RWPE2 (cell line): ENCODE measurements around the gene LDLRAD4.

Experiments used
- ATAC-seq: fragments of 200-7000 bp; cut with Tn5 transposase; 3 replicates; pipeline ENCODE4 v1.9.1; 2021; ENCODE audit warnings: low read depth
- DNase-seq: peaks from one replicate; pipeline ENCODE4 v3.0.0-alpha.2; 2020; ENCODE audit warnings: low spot score
- H3K27ac ChIP-seq: fragments of 450-650 bp; 2 replicates; pipeline ENCODE4 v1.5.1; 2017; ENCODE audit warnings: mild to moderate bottlenecking; ENCODE audit not compliant: poor library complexity, severe bottlenecking
- H3K27me3 ChIP-seq: fragments of 250-450 bp; sonication (Bioruptor Pico); 2 replicates; pipeline ENCODE4 v1.5.1; 2021; ENCODE audit warnings: mild to moderate bottlenecking, moderate library complexity; ENCODE audit not compliant: insufficient read depth, poor library complexity, severe bottlenecking
- H3K36me3 ChIP-seq: fragments of 250-450 bp; sonication (Bioruptor Pico); 2 replicates; pipeline ENCODE4 v1.5.1; 2020; ENCODE audit warnings: low read depth, mild to moderate bottlenecking, moderate library complexity
- H3K4me1 ChIP-seq: fragments of 250-450 bp; sonication (Bioruptor Pico); 2 replicates; pipeline ENCODE4 v1.5.1; 2021; ENCODE audit warnings: mild to moderate bottlenecking, moderate library complexity; ENCODE audit not compliant: insufficient read depth, poor library complexity, severe bottlenecking
- H3K4me3 ChIP-seq: fragments of 250-450 bp; sonication (Bioruptor Pico); 2 replicates; pipeline ENCODE4 v1.5.1; 2021; ENCODE audit warnings: mild to moderate bottlenecking, moderate library complexity; ENCODE audit not compliant: severe bottlenecking
- H3K9me3 ChIP-seq: fragments of 250-450 bp; sonication (Bioruptor Pico); 2 replicates; pipeline ENCODE4 v1.5.1; 2021; ENCODE audit warnings: mild to moderate bottlenecking, moderate library complexity; ENCODE audit not compliant: severe bottlenecking
- CTCF ChIP-seq: fragments of 450-650 bp; IDR thresholded peaks from one replicate; pipeline ENCODE4 v1.5.1; 2017; ENCODE audit warnings: mild to moderate bottlenecking, moderate library complexity; ENCODE audit not compliant: poor library complexity, severe bottlenecking

The LDLRAD4 gene

GRCh38 chr18:13501543-13501887, 283.0 kb downstream of the LDLRAD4 start:
- no peak for DNase-seq
- peak overlapping the region; percentile 63 for H3K27ac ChIP-seq
- no peaks in the 10 kb centered on the region for H3K36me3 ChIP-seq
- H3K4me1 ChIP-seq: peaks cover 4% of the 10 kb centered on the region
- no peak; the same call in 2 of the 3 replicates for ATAC-seq
- no peaks in the 10 kb centered on the region for H3K27me3 ChIP-seq
- no peak for TF ChIP-seq CTCF
- H3K9me3 ChIP-seq: no peaks in the 10 kb centered on the region
- H3K4me3 ChIP-seq: no peak overlapping the region

GRCh38 chr18:13501891-13502290, 283.3 kb downstream of the LDLRAD4 start:
- H3K27ac ChIP-seq: peak overlapping the region; percentile 63
- no peaks in the 10 kb centered on the region for H3K36me3 ChIP-seq
- ATAC-seq (no peak), DNase-seq (no peak)
- no peaks in the 10 kb centered on the region for H3K27me3 ChIP-seq
- H3K9me3 ChIP-seq: no peaks in the 10 kb centered on the region
- no peak overlapping the region for H3K4me3 ChIP-seq
- peaks cover 4% of the 10 kb centered on the region for H3K4me1 ChIP-seq
- no peak for TF ChIP-seq CTCF

- Histone ChIP-seq H3K4me3 (no peak overlapping the region), H3K4me1 (peaks cover 4% of the 10 kb centered on the region), H3K27ac (no peak overlapping the region), H3K36me3 (no peaks in the 10 kb centered on the region), H3K27me3 (no peaks in the 10 kb centered on the region), H3K9me3 (no peaks in the 10 kb centered on the region)
- TF ChIP-seq CTCF: no peak
- ATAC-seq (no peak), DNase-seq (no peak)
Observed at GRCh38 chr18:13502585-13502984, 284.0 kb downstream of the LDLRAD4 start.

DNA sequence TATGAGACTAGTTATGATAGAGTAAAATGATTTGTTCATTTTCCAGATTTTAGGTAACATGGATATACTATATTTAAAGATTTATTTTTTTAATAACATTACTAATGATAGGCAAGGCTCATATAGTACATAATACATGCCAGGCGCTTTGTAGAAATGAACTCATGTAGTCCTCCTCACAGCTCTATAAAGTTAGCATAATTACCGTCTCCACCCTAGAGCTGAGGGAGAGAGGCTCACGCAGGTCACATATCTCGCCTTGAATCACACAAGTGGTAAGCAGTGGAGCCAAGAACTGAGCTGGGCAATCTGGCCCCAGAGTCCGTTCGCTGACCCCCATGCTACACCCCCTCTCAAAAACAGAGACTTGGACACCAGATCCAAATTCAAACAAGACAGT, 285.3 kb downstream of the LDLRAD4 start:
- peaks cover 3% of the 10 kb centered on the region for H3K27me3 ChIP-seq
- H3K36me3 ChIP-seq: no peaks in the 10 kb centered on the region
- no peak overlapping the region for H3K4me3 ChIP-seq
- no peak overlapping the region for H3K27ac ChIP-seq
- TF ChIP-seq CTCF: no peak
- ATAC-seq (no peak), DNase-seq (no peak)
- H3K4me1 ChIP-seq: peaks cover 4% of the 10 kb centered on the region
- H3K9me3 ChIP-seq: no peaks in the 10 kb centered on the region

DNA sequence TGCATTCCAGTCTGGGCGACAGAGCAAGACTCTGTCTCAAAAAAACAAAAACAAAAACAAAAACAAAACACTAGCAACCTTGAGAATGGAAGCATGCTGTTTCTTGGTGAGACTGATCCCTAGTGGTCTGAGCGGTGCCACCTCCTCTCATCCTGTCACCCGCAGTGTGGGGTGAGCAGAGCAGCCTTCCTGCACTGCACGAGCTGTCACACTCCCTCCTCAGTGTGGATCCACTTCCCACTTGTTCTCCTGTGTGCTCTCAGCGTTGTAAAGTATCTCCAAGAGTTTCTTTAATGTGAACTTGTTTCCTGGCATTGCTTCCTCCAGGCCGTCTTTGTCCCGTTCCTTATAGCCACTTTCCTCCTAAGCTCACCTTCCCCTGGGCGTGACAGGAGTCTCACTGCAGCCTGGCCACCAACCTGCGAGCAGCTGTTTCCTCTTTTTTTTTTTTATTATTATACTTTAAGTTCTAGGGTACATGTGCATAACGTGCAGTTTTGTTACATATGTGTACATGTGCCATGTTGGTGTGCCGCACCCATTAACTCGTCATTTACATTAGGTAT, 287.3 kb downstream of the LDLRAD4 start:
- peaks cover 12% of the 10 kb centered on the region for H3K27me3 ChIP-seq
- no peak overlapping the region for H3K27ac ChIP-seq
- peaks cover 2% of the 10 kb centered on the region for H3K4me1 ChIP-seq
- TF ChIP-seq CTCF: no peak
- H3K36me3 ChIP-seq: no peaks in the 10 kb centered on the region
- no peak overlapping the region for H3K4me3 ChIP-seq
- no peak for DNase-seq
- no peaks in the 10 kb centered on the region for H3K9me3 ChIP-seq
- no peak for ATAC-seq
